ENCODE data around the gene OGDH.

DNA sequence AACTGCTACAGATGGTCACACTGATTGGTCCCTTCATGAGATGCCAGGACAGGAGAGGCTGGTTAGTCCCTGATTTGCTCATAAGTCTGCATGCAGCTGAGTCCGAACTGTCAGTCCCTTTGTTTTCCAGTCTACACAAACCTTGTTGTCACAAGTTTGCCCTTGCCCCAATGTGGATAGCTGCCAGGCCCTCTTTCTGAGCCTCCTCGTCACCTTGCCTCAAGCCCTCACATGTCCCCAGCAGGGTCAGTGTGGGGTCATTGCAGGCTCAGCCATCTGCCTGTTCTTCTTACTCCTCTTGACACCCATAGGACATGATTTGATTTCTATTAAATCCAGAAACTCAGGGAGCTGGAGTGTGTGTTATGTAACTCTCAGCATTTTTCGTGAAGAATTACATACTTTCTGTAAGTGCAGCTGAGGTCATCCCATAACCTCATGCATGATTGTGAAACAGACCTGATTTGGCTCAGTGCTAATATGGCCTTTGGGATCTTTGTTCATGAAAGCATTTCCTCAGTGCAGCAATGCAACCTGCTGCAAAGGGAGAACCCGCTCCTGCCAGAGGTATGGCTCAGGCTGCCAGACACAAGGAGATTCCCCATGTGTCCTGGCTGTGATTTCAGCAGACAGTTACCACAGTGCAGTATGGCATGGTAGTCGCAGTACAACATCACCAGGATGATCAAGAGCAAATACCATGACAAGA lies 72.2 kb downstream of the OGDH start:
- no peak for TF ChIP-seq POLR2A (IDR thresholded peaks at IDR 0.05)
- TF ChIP-seq, protein P1, sequence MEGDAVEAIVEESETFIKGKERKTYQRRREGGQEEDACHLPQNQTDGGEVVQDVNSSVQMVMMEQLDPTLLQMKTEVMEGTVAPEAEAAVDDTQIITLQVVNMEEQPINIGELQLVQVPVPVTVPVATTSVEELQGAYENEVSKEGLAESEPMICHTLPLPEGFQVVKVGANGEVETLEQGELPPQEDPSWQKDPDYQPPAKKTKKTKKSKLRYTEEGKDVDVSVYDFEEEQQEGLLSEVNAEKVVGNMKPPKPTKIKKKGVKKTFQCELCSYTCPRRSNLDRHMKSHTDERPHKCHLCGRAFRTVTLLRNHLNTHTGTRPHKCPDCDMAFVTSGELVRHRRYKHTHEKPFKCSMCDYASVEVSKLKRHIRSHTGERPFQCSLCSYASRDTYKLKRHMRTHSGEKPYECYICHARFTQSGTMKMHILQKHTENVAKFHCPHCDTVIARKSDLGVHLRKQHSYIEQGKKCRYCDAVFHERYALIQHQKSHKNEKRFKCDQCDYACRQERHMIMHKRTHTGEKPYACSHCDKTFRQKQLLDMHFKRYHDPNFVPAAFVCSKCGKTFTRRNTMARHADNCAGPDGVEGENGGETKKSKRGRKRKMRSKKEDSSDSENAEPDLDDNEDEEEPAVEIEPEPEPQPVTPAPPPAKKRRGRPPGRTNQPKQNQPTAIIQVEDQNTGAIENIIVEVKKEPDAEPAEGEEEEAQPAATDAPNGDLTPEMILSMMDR (IDR thresholded peaks at IDR 0.05): no peak

Measured in Peyer's patch (tissue), 4 donors.